ENCODE measurements around the gene OLFML2B. TPM values are rescaled to one million over a fixed set of nuclear protein-coding genes. Genes with fewer than 3 reads are reported as not detected.
A peak's percentile ranks its signal among the peaks of the same experiment; 100 is the strongest.

OLFML2B gene
- total RNA-seq, 2 experiments from 2014 or later, result not detected

DNA sequence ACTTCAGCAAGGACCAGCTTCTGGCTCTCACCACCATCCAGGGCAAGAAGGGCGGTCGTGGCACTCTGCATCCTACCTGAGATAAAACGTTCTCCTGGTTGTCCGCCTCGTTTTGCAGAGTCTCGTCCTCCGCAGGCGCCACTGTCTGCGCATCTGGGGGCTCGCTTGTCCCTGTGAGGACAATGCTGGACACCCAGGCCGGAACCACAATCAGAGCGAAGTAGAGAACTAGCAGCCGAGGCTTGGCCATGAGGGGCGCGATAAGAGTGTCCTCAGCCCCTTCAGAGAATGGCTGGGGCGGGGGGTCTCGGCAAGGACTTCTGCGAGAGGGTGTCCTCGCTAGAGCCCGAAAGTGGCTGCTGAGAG is 505 bp downstream of the OLFML2B start:
- no peaks in the 10 kb centered on the region for H3K9me3 Mint-ChIP-seq
- DNase-seq (no peak), ATAC-seq (no peak)
- TF ChIP-seq, protein P1, sequence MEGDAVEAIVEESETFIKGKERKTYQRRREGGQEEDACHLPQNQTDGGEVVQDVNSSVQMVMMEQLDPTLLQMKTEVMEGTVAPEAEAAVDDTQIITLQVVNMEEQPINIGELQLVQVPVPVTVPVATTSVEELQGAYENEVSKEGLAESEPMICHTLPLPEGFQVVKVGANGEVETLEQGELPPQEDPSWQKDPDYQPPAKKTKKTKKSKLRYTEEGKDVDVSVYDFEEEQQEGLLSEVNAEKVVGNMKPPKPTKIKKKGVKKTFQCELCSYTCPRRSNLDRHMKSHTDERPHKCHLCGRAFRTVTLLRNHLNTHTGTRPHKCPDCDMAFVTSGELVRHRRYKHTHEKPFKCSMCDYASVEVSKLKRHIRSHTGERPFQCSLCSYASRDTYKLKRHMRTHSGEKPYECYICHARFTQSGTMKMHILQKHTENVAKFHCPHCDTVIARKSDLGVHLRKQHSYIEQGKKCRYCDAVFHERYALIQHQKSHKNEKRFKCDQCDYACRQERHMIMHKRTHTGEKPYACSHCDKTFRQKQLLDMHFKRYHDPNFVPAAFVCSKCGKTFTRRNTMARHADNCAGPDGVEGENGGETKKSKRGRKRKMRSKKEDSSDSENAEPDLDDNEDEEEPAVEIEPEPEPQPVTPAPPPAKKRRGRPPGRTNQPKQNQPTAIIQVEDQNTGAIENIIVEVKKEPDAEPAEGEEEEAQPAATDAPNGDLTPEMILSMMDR (IDR thresholded peaks at IDR 0.05), result no peak
- H3K27ac Mint-ChIP-seq, result no peak overlapping the region
- POLR2A ChIA-PET, result no interaction called here
- H3K4me3 Mint-ChIP-seq, result peak overlapping the region; percentile 79
- CTCF ChIA-PET, result interaction anchor here (1.1 to 2.4 kb wide), 6 partner anchors 11 to 231 kb away, joined by 3 to 19 read pairs (median 10); no protein-coding TSS in a partner anchor
- H3K27me3 Mint-ChIP-seq, result peaks cover 33% of the 10 kb centered on the region
- H3K4me1 Mint-ChIP-seq (ENCODE audit: low read depth), result peaks cover 6% of the 10 kb centered on the region
- intact Hi-C loops (cut with micrococcal nuclease), result no loop called here
- H3K36me3 Mint-ChIP-seq (ENCODE audit: low read depth), result no peaks in the 10 kb centered on the region

DNA sequence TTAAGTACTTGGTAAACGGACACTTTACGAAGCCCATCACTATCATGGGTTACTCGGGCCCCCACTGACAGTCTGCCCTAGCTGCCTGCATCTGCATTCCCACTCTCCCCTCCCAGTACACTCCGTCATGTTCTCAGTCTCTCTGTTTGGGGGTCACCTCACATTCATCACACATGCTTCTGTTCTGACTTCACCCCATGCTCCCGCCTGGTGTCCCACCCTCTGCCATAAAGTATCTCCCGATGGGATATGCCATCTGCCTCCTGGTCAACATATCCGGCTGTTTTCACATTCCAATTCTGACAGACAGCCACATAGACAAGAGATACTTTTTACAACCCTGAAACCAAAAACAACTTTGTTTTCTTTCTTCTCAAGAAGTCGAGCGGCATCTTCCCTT is 1.0 kb downstream of the OLFML2B start:
- CTCF ChIA-PET, result interaction anchor here (2.4 kb wide), 1 partner anchor 15 kb away, joined by 9 read pairs; no protein-coding TSS in a partner anchor

DNA sequence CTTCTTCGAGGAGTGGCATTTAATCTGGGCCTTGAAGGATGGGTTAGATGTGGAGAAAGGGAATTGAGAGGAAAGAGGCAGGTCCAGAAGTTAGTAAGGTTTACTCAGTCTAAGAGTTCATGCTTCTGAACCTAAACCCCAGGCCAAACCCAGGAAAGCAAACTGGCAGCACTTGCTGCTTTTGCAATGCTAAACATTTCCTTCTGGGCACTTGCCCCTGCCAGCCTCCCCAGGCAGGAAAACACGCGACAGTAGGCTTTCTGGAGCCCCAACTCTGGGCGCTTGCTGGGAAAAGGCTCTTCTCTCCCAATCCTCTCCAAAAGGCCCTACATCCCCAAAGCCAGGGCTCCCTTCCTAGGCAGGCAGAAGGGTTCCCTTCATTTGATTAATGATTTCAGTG is 2.5 kb downstream of the OLFML2B start:
- ATAC-seq, result no peak
- H3K27ac Mint-ChIP-seq, result no peak overlapping the region
- POLR2A ChIA-PET, result no interaction called here
- H3K9me3 Mint-ChIP-seq, result no peaks in the 10 kb centered on the region
- no peak overlapping the region for H3K4me3 Mint-ChIP-seq
- CTCF ChIA-PET, result no interaction called here
- H3K36me3 Mint-ChIP-seq (ENCODE audit: low read depth), result no peaks in the 10 kb centered on the region
- TF ChIP-seq, protein P1 (IDR thresholded peaks at IDR 0.05), result no peak
- no peak for DNase-seq
- intact Hi-C loops (cut with micrococcal nuclease), result no loop called here
- peaks cover 6% of the 10 kb centered on the region for H3K4me1 Mint-ChIP-seq (ENCODE audit: low read depth)
- H3K27me3 Mint-ChIP-seq, result peaks cover 24% of the 10 kb centered on the region

More for the DNA sequence above, 1.0 kb downstream of the OLFML2B start:
- POLR2A ChIA-PET, result no interaction called here
- no peaks in the 10 kb centered on the region for H3K36me3 Mint-ChIP-seq (ENCODE audit: low read depth)
- no peak overlapping the region for H3K27ac Mint-ChIP-seq
- ATAC-seq (no peak), DNase-seq (no peak)
- TF ChIP-seq, protein P1 (IDR thresholded peaks at IDR 0.05), result no peak
- H3K9me3 Mint-ChIP-seq, result no peaks in the 10 kb centered on the region
- H3K27me3 Mint-ChIP-seq, result peaks cover 31% of the 10 kb centered on the region
- H3K4me3 Mint-ChIP-seq, result peak overlapping the region; percentile 79
- peaks cover 6% of the 10 kb centered on the region for H3K4me1 Mint-ChIP-seq (ENCODE audit: low read depth)
- intact Hi-C loops (cut with micrococcal nuclease), result no loop called here

DNA sequence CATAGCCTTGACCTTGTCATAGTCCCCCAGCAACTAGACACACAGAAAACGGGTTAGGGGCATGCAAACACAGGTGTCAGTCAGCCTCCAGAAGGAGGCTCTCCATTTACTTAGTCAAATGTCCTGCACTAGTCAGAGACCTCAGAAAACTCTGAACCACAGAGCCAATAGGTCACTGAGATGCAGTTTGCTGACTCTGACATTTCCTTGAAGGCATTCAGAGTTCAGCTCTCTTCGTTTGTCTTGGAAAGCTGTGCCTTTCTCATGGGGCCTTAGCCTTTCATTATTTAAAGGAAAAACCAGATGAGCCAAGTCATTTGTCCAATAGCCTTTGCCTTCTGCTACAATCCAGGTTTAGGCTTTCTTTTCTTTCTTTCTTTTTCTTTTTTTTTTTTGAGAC is 3.5 kb downstream of the OLFML2B start:
- Mint-ChIP-seq H3K4me1 (ENCODE audit: low read depth) (peaks cover 6% of the 10 kb centered on the region), H3K27ac (no peak overlapping the region), H3K9me3 (no peaks in the 10 kb centered on the region), H3K4me3 (no peak overlapping the region), H3K27me3 (peaks cover 19% of the 10 kb centered on the region), H3K36me3 (ENCODE audit: low read depth) (no peaks in the 10 kb centered on the region)
- ATAC-seq (no peak), DNase-seq (no peak)
- TF ChIP-seq, protein P1 (IDR thresholded peaks at IDR 0.05), result no peak
- ChIA-PET POLR2A (no interaction called here), CTCF (interaction anchor here (1.0 kb wide), 1 partner anchor 17 kb away, joined by 3 read pairs; no protein-coding TSS in a partner anchor)
- intact Hi-C loops (cut with micrococcal nuclease), result no loop called here

DNA sequence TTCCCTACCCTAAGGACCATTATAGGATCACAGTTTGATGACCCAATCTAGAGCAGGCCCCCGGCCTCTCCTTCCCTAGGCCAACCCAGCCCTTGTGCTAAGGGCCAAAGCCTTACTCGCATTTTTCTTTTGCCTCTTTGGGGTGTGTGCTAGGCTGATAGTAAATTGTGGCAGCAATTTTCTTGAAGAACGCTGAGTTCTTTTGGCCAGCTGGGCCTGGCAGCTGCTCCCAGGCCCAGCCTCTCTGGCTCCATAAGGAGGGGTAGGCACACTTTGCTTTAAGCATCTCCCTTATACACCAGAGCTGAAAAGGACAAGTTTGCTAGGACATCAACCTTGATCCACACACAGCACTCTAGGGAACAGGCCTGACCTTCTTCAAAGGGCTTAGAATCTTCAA is 4.2 kb downstream of the OLFML2B start:
- POLR2A ChIA-PET, result interaction anchor here (1.1 kb wide), 1 partner anchor 166 kb away, joined by 4 read pairs; no protein-coding TSS in a partner anchor
- no peak for ATAC-seq
- H3K4me3 Mint-ChIP-seq, result no peak overlapping the region
- TF ChIP-seq, protein P1 (IDR thresholded peaks at IDR 0.05), result no peak
- intact Hi-C loops (cut with micrococcal nuclease), result no loop called here
- no peak for DNase-seq
- no peaks in the 10 kb centered on the region for H3K9me3 Mint-ChIP-seq
- H3K36me3 Mint-ChIP-seq (ENCODE audit: low read depth), result no peaks in the 10 kb centered on the region
- no peak overlapping the region for H3K27ac Mint-ChIP-seq
- peaks cover 6% of the 10 kb centered on the region for H3K4me1 Mint-ChIP-seq (ENCODE audit: low read depth)
- H3K27me3 Mint-ChIP-seq, result peaks cover 16% of the 10 kb centered on the region
- CTCF ChIA-PET, result interaction anchor here (1.0 to 2.0 kb wide), 3 partner anchors 18 to 227 kb away, joined by 3 to 7 read pairs (median 6); no protein-coding TSS in a partner anchor

All from activated CD8-positive, alpha-beta T cell treated with anti-CD3 and anti-CD28 coated beads for 36 hours (primary cell).